CD14-positive monocyte (primary cell): ENCODE data around the gene RERE. TPM values are rescaled to one million over a fixed set of nuclear protein-coding genes. Genes with fewer than 3 reads are reported as not detected.

Experiments
- DNase-seq, 3 donors: peaks; one replicate each; pipeline ENCODE4 v3.0.0-alpha.2; 2011 to 2022
- H2AFZ ChIP-seq: 2 replicates; pipeline ENCODE4 v1.6.0; 2012; ENCODE audit warnings: mild to moderate bottlenecking, low read depth, low read length, inconsistent platforms; ENCODE audit not compliant: insufficient read depth, poor library complexity, severe bottlenecking
- H3K27ac ChIP-seq, 2 donors: 1 replicate in 1 of 2; 2 replicates in 1 of 2; pipeline ENCODE4 v1.5.1; 2012 to 2013; ENCODE audit warnings: low read length in 2 of 2, control low read depth in 1 of 2, inconsistent platforms in 1 of 2, low read depth in 1 of 2, mild to moderate bottlenecking in 1 of 2
- H3K27me3 ChIP-seq, 2 donors: one replicate each; pipeline versions ENCODE4 v1.6.0 to v1.6.1; 2011 to 2013; ENCODE audit warnings: low read length in 2 of 2; ENCODE audit not compliant: control insufficient read depth in 2 of 2, insufficient read depth in 2 of 2
- H3K36me3 ChIP-seq, 2 donors: replicated peaks in 1 of 2; 1 replicate in 1 of 2; 2 replicates in 1 of 2; pipeline versions ENCODE4 v1.5.1 to v1.6.1; 2012 to 2013; ENCODE audit warnings: low read length in 2 of 2, control low read depth in 1 of 2, inconsistent platforms in 1 of 2, mild to moderate bottlenecking in 1 of 2; ENCODE audit not compliant: insufficient read depth in 2 of 2, control insufficient read depth in 1 of 2
- H3K4me1 ChIP-seq, 2 donors: 1 replicate in 1 of 2; 2 replicates in 1 of 2; pipeline versions ENCODE4 v1.5.1 to v1.6.1; 2012 to 2013; ENCODE audit warnings: low read length in 2 of 2, control low read depth in 1 of 2, inconsistent platforms in 1 of 2, mild to moderate bottlenecking in 1 of 2, moderate library complexity in 1 of 2; ENCODE audit not compliant: insufficient read depth in 2 of 2, control insufficient read depth in 1 of 2
- H3K4me2 ChIP-seq: replicated peaks from 2 replicates; pipeline ENCODE3; 2012; ENCODE audit warnings: low read length, moderate library complexity, mild to moderate bottlenecking; ENCODE audit not compliant: poor library complexity, severe bottlenecking; ENCODE audit errors: extremely low read depth
- H3K4me3 ChIP-seq, 3 experiments: fragments of 200-600 bp in 1 of 3; sonication (generic) in 1 of 3; replicated peaks in 1 of 3; 1 replicate in 2 of 3; 2 replicates in 1 of 3; pipeline ENCODE4 v1.5.1; 2011 to 2013; ENCODE audit warnings: low read length in 3 of 3, mild to moderate bottlenecking in 3 of 3, control low read depth in 2 of 3, low read depth in 2 of 3, inconsistent platforms in 1 of 3, moderate library complexity in 1 of 3
- H3K79me2 ChIP-seq: 2 replicates; pipeline ENCODE4 v1.6.0; 2012; ENCODE audit warnings: mild to moderate bottlenecking, control low read depth, inconsistent platforms, low read length, moderate library complexity; ENCODE audit not compliant: insufficient read depth
- H3K9ac ChIP-seq: 2 replicates; pipeline ENCODE4 v1.6.0; 2017; ENCODE audit warnings: low read length, mild to moderate bottlenecking; ENCODE audit not compliant: insufficient read depth, poor library complexity, severe bottlenecking
- H3K9me3 ChIP-seq, 2 donors: replicated peaks in 1 of 2; 1 replicate in 1 of 2; 2 replicates in 1 of 2; pipeline versions ENCODE4 v1.5.1 to v1.6.1; 2012 to 2013; ENCODE audit warnings: low read length in 2 of 2, control low read depth in 1 of 2; ENCODE audit not compliant: control insufficient read depth in 1 of 2, insufficient read depth in 1 of 2
- H4K20me1 ChIP-seq: 2 replicates; pipeline ENCODE4 v1.6.0; 2012; ENCODE audit warnings: mild to moderate bottlenecking, low read length, control low read depth, moderate library complexity; ENCODE audit not compliant: insufficient read depth
- H3K27ac Mint-ChIP-seq, 7 donors: one replicate each; pipeline ENCODE4 v1.8.0; 2020; ENCODE audit warnings: mild to moderate bottlenecking in 7 of 7, mixed read lengths in 7 of 7, moderate library complexity in 6 of 7, inconsistent platforms in 2 of 7
- H3K27me3 Mint-ChIP-seq, 3 donors: one replicate each; pipeline ENCODE4 v1.8.0; 2021 to 2022; ENCODE audit warnings: low read depth in 3 of 3, mild to moderate bottlenecking in 3 of 3, mixed read lengths in 3 of 3, moderate library complexity in 3 of 3, inconsistent platforms in 1 of 3
- H3K36me3 Mint-ChIP-seq, 2 donors: one replicate each; pipeline ENCODE4 v1.8.0; 2020; ENCODE audit warnings: mixed read lengths in 2 of 2, inconsistent platforms in 1 of 2, mild to moderate bottlenecking in 1 of 2
- H3K4me1 Mint-ChIP-seq: one replicate; pipeline ENCODE4 v1.8.0; 2020; ENCODE audit warnings: mild to moderate bottlenecking, mixed read lengths
- H3K4me3 Mint-ChIP-seq, 2 donors: one replicate each; pipeline ENCODE4 v1.8.0; 2020; ENCODE audit warnings: mild to moderate bottlenecking in 2 of 2, mixed read lengths in 2 of 2, moderate library complexity in 1 of 2
- H3K9me3 Mint-ChIP-seq, 7 donors: one replicate each; pipeline ENCODE4 v1.8.0; 2020 to 2022; ENCODE audit warnings: mixed read lengths in 7 of 7, mild to moderate bottlenecking in 6 of 7, moderate library complexity in 6 of 7, inconsistent platforms in 2 of 7
- CTCF ChIP-seq: fragments of 200-600 bp; IDR thresholded peaks from one replicate; pipeline ENCODE4 v1.8.0; 2022; ENCODE audit warnings: antibody characterized with exemption, mild to moderate bottlenecking
- WGBS: methylation state at CpG from one replicate; pipeline ENCODE4 v1.1.5; 2013; ENCODE audit warnings: missing lambda C conversion rate; ENCODE audit not compliant: insufficient coverage; 5-methylcytosine and 5-hydroxymethylcytosine counted together
- intact Hi-C, 2 donors: fragments of 100-400 bp; cut with micrococcal nuclease; formaldehyde crosslinking; loops; one replicate each; pipeline versions ENCODE4 v1.15.0 to v1.15.1; 2023
- polyA plus RNA-seq, 3 donors: library from polyadenylated mRNA; depleted of rRNA in 1 of 3; unstranded in 2 of 3; stranded (reverse) in 1 of 3; fragments of 300-500 nt in 2 of 3; fragments of >200 nt in 1 of 3; fragmentation: Illumina TruSeq in 2 of 3; gene quantifications; 1 replicate in 2 of 3; 2 replicates in 1 of 3; pipeline ENCODE4 v1.2.3, GENCODE V29; 2012 to 2021

Gene RERE
- polyA plus RNA-seq, 3 donors: 1.2 to 19.4 (median 3.8) TPM

- Histone ChIP-seq H3K27me3 (peaks cover 3 to 60% of the 10 kb centered on the region in 2 donors), H4K20me1 (no peaks in the 10 kb centered on the region), H3K27ac (no peak within 1 kb of the TSS), H3K4me1 (peaks cover 10 to 14% of the 10 kb centered on the region in 2 donors), H3K36me3 (no peaks in the 10 kb centered on the region), H3K4me2 (peak within 1 kb of the TSS; percentile 84), H3K4me3 (peak within 1 kb of the TSS; percentile 34 to 76 (median 36)), H2AFZ (peak within 1 kb of the TSS; percentile 92), H3K79me2 (no peaks in the 10 kb centered on the region), H3K9me3 (no peaks in the 10 kb centered on the region), H3K9ac (peak within 1 kb of the TSS; percentile 49)
- Mint-ChIP-seq H3K9me3 (peaks cover 2 to 7% (median 3%) of the 10 kb centered on the region in 7 donors), H3K4me3 (peak within 1 kb of the TSS; percentile 77 to 93), H3K27me3 (peaks cover 48 to 70% (median 61%) of the 10 kb centered on the region in 3 donors), H3K4me1 (peaks cover 20% of the 10 kb centered on the region), H3K36me3 (peaks cover 0 to 4% of the 10 kb centered on the region in 2 donors), H3K27ac (peak within 1 kb of the TSS in 6 of 7 donors; percentile 21 to 70 (median 38))
- DNase-seq: peak; percentile 48 to 61 (median 52)
- no peak for TF ChIP-seq CTCF
- intact Hi-C loops: loop anchor here in 1 of 2 donors (10.0 kb wide), 1 partner anchor 293 kb away; the partner anchor contains the start of gene ERRFI1
- WGBS: 8% methylated on average over 67 of the region's 75 CpGs
Observed at GRCh38 chr1:8317647-8318381, 499.6 kb downstream of the RERE start, which contains the start of gene SLC45A1. Gene SLC45A1 (plus strand): TSS chr1:8318114. CDS start chr1:8324330, 6,216 bp downstream.

- intact Hi-C loops: loop anchor here in 1 of 2 donors (10.0 kb wide), 1 partner anchor 291 kb away; the partner anchor contains the start of gene ERRFI1
- Histone ChIP-seq H3K27me3 (peaks cover 3 to 60% of the 10 kb centered on the region in 2 donors), H2AFZ (no peak overlapping the region), H4K20me1 (no peaks in the 10 kb centered on the region), H3K79me2 (no peaks in the 10 kb centered on the region), H3K4me1 (peaks cover 10 to 14% of the 10 kb centered on the region in 2 donors), H3K4me2 (no peak overlapping the region), H3K27ac (no peak overlapping the region), H3K4me3 (no peak overlapping the region), H3K9me3 (no peaks in the 10 kb centered on the region), H3K9ac (no peak overlapping the region), H3K36me3 (no peaks in the 10 kb centered on the region)
- H3K27ac Mint-ChIP-seq: peak overlapping the region in 2 of 7 donors; percentile 2 to 77
- DNase-seq: no peak
- H3K36me3 Mint-ChIP-seq: peaks cover 0 to 4% of the 10 kb centered on the region in 2 donors
- peaks cover 46 to 70% (median 60%) of the 10 kb centered on the region in 3 donors for H3K27me3 Mint-ChIP-seq
- 88% methylated on average over 14 of the region's 14 CpGs for WGBS
- H3K4me3 Mint-ChIP-seq: peak overlapping the region in 1 of 2 donors; percentile 62
- H3K4me1 Mint-ChIP-seq: peaks cover 20% of the 10 kb centered on the region
- peaks cover 0 to 12% (median 8%) of the 10 kb centered on the region in 7 donors for H3K9me3 Mint-ChIP-seq
- TF ChIP-seq CTCF: peak; percentile 7
Observed at GRCh38 chr1:8315573-8316475, 501.6 kb downstream of the RERE start.
